H9 (cell line): ENCODE measurements around the gene MTMR3. TPM values are rescaled to one million over a fixed set of nuclear protein-coding genes. Genes with fewer than 3 reads are reported as not detected.

ENCODE experiments used
- DNase-seq: peaks from one replicate; pipeline ENCODE4 v3.0.0-alpha.2; 2017
- H2AFZ ChIP-seq: one replicate; pipeline ENCODE4 v1.6.1; 2013; ENCODE audit warnings: mild to moderate bottlenecking, low read length, control low read depth, moderate library complexity
- H2AK5ac ChIP-seq: 2 replicates; pipeline ENCODE4 v1.6.1; 2013; ENCODE audit warnings: low read length, control low read depth, mixed read lengths; ENCODE audit not compliant: insufficient read length
- H2BK120ac ChIP-seq: one replicate; pipeline ENCODE4 v1.6.1; 2013; ENCODE audit warnings: low read depth, mild to moderate bottlenecking, low read length, control low read depth, inconsistent platforms; ENCODE audit not compliant: poor library complexity, severe bottlenecking
- H2BK12ac ChIP-seq: 2 replicates; pipeline ENCODE4 v1.6.1; 2013; ENCODE audit warnings: low read length, control low read depth, mixed read lengths, low read depth; ENCODE audit not compliant: insufficient read length
- H2BK15ac ChIP-seq: 2 replicates; pipeline ENCODE4 v1.6.1; 2013; ENCODE audit warnings: low read depth, low read length, control low read depth
- H2BK20ac ChIP-seq: one replicate; pipeline ENCODE4 v1.6.1; 2013; ENCODE audit warnings: low read depth, mild to moderate bottlenecking, low read length, control low read depth, inconsistent platforms; ENCODE audit not compliant: poor library complexity, severe bottlenecking
- H2BK5ac ChIP-seq: 2 replicates; pipeline ENCODE4 v1.6.1; 2013; ENCODE audit warnings: low read length, control low read depth, mixed read lengths; ENCODE audit not compliant: insufficient read length
- H3K14ac ChIP-seq: 2 replicates; pipeline ENCODE4 v1.6.1; 2013; ENCODE audit warnings: low read length, control low read depth; ENCODE audit not compliant: insufficient read depth
- H3K18ac ChIP-seq: 2 replicates; pipeline ENCODE4 v1.6.1; 2013; ENCODE audit warnings: low read depth, mild to moderate bottlenecking, mixed read lengths, low read length, control low read depth; ENCODE audit not compliant: insufficient read length
- H3K23ac ChIP-seq: 2 replicates; pipeline ENCODE4 v1.6.1; 2013; ENCODE audit warnings: low read length, control low read depth, mixed read lengths, low read depth; ENCODE audit not compliant: insufficient read length
- H3K23me2 ChIP-seq: 2 replicates; pipeline ENCODE4 v1.6.1; 2013; ENCODE audit warnings: low read depth, mild to moderate bottlenecking, mixed read lengths, low read length, control low read depth; ENCODE audit not compliant: insufficient read length, poor library complexity, severe bottlenecking
- H3K27ac ChIP-seq: 2 replicates; pipeline ENCODE4 v1.5.1; 2013; ENCODE audit warnings: low read length, control low read depth, mixed read lengths, low read depth; ENCODE audit not compliant: insufficient read length
- H3K27me3 ChIP-seq: 2 replicates; pipeline ENCODE4 v1.6.1; 2013; ENCODE audit warnings: low read length, control low read depth, inconsistent platforms; ENCODE audit not compliant: insufficient read depth
- H3K4ac ChIP-seq: 2 replicates; pipeline ENCODE4 v1.6.1; 2013; ENCODE audit warnings: low read depth, mild to moderate bottlenecking, control low read depth, inconsistent platforms, low read length, moderate library complexity
- H3K4me1 ChIP-seq: 2 replicates; pipeline ENCODE4 v1.6.1; 2013; ENCODE audit warnings: low read length, control low read depth, inconsistent platforms; ENCODE audit not compliant: insufficient read depth
- H3K4me2 ChIP-seq: 2 replicates; pipeline ENCODE4 v1.6.1; 2013; ENCODE audit warnings: low read length, control low read depth, mixed read lengths; ENCODE audit not compliant: insufficient read length, insufficient read depth
- H3K56ac ChIP-seq: 2 replicates; pipeline ENCODE4 v1.6.1; 2013; ENCODE audit warnings: low read depth, mild to moderate bottlenecking, mixed read lengths, low read length, control low read depth; ENCODE audit not compliant: insufficient read length
- H3K79me1 ChIP-seq: 2 replicates; pipeline ENCODE4 v1.6.1; 2013; ENCODE audit warnings: low read depth, mild to moderate bottlenecking, moderate library complexity, low read length, control low read depth, inconsistent platforms; ENCODE audit not compliant: insufficient read depth, poor library complexity, severe bottlenecking
- H3K79me2 ChIP-seq: 2 replicates; pipeline ENCODE4 v1.6.1; 2013; ENCODE audit warnings: low read length, control low read depth, inconsistent platforms; ENCODE audit not compliant: insufficient read depth
- H3K9ac ChIP-seq: 2 replicates; pipeline ENCODE4 v1.6.1; 2013; ENCODE audit warnings: low read length, control low read depth, mixed read lengths; ENCODE audit not compliant: insufficient read length; ENCODE audit errors: extremely low read depth
- H3K9me3 ChIP-seq: one replicate; pipeline ENCODE4 v1.6.1; 2013; ENCODE audit warnings: low read depth, low read length, inconsistent platforms; ENCODE audit not compliant: control insufficient read depth
- H3T11ph ChIP-seq: one replicate; pipeline ENCODE4 v1.6.1; 2013; ENCODE audit warnings: mild to moderate bottlenecking, low read length, control low read depth, inconsistent platforms
- H4K20me1 ChIP-seq: one replicate; pipeline ENCODE4 v1.6.1; 2013; ENCODE audit not compliant: control insufficient read depth, insufficient read length, insufficient read depth
- H4K5ac ChIP-seq: 2 replicates; pipeline ENCODE4 v1.6.1; 2013; ENCODE audit warnings: low read depth, mild to moderate bottlenecking, mixed read lengths, low read length, control low read depth; ENCODE audit not compliant: insufficient read length
- H4K8ac ChIP-seq: replicated peaks from 2 replicates; pipeline ENCODE4 v1.6.1; 2013; ENCODE audit warnings: low read length, control low read depth, mixed read lengths, low read depth; ENCODE audit not compliant: insufficient read length
- H4K91ac ChIP-seq: 2 replicates; pipeline ENCODE4 v1.6.1; 2013; ENCODE audit warnings: low read depth, mild to moderate bottlenecking, moderate library complexity, mixed read lengths, low read length, control low read depth; ENCODE audit not compliant: insufficient read length
- H3K27ac Mint-ChIP-seq, 3 experiments: 2 replicates in 2 of 3; 3 replicates in 1 of 3; pipeline ENCODE4 v1.8.0; 2020 to 2021; ENCODE audit warnings: mixed read lengths in 3 of 3, mild to moderate bottlenecking in 1 of 3, moderate library complexity in 1 of 3
- H3K27me3 Mint-ChIP-seq: 2 replicates; pipeline ENCODE4 v1.8.0; 2021; ENCODE audit warnings: low read depth, mild to moderate bottlenecking, moderate library complexity, mixed read lengths
- H3K36me3 Mint-ChIP-seq, 3 experiments: 2 replicates in 2 of 3; 3 replicates in 1 of 3; pipeline ENCODE4 v1.8.0; 2020 to 2021; ENCODE audit warnings: low read depth in 3 of 3, mixed read lengths in 3 of 3; ENCODE audit not compliant: insufficient read depth in 1 of 3
- H3K4me1 Mint-ChIP-seq, 2 experiments: 2 replicates each; pipeline ENCODE4 v1.8.0; 2020; ENCODE audit warnings: mixed read lengths in 2 of 2
- H3K4me3 Mint-ChIP-seq, 2 experiments: 2 replicates in 1 of 2; 3 replicates in 1 of 2; pipeline ENCODE4 v1.8.0; 2020 to 2021; ENCODE audit warnings: mild to moderate bottlenecking in 2 of 2, mixed read lengths in 2 of 2, moderate library complexity in 1 of 2
- H3K9me3 Mint-ChIP-seq, 2 experiments: 2 replicates in 1 of 2; 3 replicates in 1 of 2; pipeline ENCODE4 v1.8.0; 2020; ENCODE audit warnings: mild to moderate bottlenecking in 2 of 2, mixed read lengths in 2 of 2, moderate library complexity in 1 of 2
- WGBS: extraction: QIAGEN DNeasy Blood & Tissue Kit; methylation state at CpG from one replicate; pipeline ENCODE4 v1.1.7; 2013; ENCODE audit warnings: missing lambda C conversion rate, low lambda C conversion rate, mixed read lengths; ENCODE audit not compliant: insufficient read length; ENCODE audit errors: extremely low coverage; 5-methylcytosine and 5-hydroxymethylcytosine counted together
- total RNA-seq: library from RNA; stranded (reverse); gene quantifications from 2 replicates; pipeline ENCODE4 v1.2.1, GENCODE V29; 2021
- TF ChIP-seq, protein P1 (sequence below): fragments of 200-600 bp; sonication (generic); conservative IDR thresholded peaks from 3 replicates; pipeline ENCODE4 v1.8.0; 2021; ENCODE audit warnings: antibody characterized with exemption, mild to moderate bottlenecking

Gene MTMR3
- total RNA-seq, 1 experiment from 2014 or later = 19.8 TPM

DNA sequence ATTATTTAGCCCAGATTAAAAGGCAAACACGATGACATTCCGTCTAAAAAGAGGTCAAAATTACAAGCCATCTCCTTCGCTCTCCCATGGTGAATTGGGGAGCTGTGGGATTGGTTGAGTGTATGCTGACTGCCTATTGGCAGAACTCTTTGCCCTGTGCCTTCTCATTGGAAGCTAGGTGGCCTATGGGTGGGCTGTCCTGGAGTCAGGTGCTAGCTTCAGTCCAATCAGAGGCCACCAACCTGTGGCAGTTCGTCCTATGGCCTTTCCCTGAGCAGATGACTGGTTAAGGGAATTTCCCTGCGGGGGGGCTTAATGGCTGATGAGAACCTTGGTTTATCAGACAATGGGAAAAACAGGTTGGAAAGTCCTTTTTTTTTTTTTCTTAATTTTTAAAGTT is 3.2 kb upstream of the MTMR3 start:
- Histone ChIP-seq H2BK5ac (no peak overlapping the region), H3K4ac (no peak overlapping the region), H2BK15ac (no peak overlapping the region), H2BK20ac (no peak overlapping the region), H3K23me2 (peaks cover 2% of the 10 kb centered on the region), H3K79me1 (no peaks in the 10 kb centered on the region), H3T11ph (no peak overlapping the region), H2AFZ (no peak overlapping the region), H3K18ac (no peak overlapping the region), H4K5ac (no peak overlapping the region), H3K4me2 (no peak overlapping the region), H3K56ac (no peak overlapping the region), H3K79me2 (peaks cover 2% of the 10 kb centered on the region; the same call in 1 of the 2 replicates), H4K91ac (no peak overlapping the region), H3K14ac (no peak overlapping the region), H4K8ac (no peak overlapping the region), H2BK12ac (no peak overlapping the region), H2AK5ac (no peak overlapping the region), H3K27ac (no peak overlapping the region), H3K9me3 (no peaks in the 10 kb centered on the region), H3K9ac (no peak overlapping the region), H3K4me1 (no peaks in the 10 kb centered on the region), H3K23ac (no peak overlapping the region), H4K20me1 (no peaks in the 10 kb centered on the region), H3K27me3 (no peaks in the 10 kb centered on the region), H2BK120ac (no peak overlapping the region)
- no peaks in the 10 kb centered on the region for H3K36me3 Mint-ChIP-seq
- H3K4me3 Mint-ChIP-seq = no peak overlapping the region
- WGBS = no CpG with 5 or more reads among the region's 5 CpGs
- H3K27ac Mint-ChIP-seq = no peak overlapping the region
- peaks cover 7 to 12% of the 10 kb centered on the region in 2 experiments for H3K4me1 Mint-ChIP-seq
- TF ChIP-seq, protein P1, sequence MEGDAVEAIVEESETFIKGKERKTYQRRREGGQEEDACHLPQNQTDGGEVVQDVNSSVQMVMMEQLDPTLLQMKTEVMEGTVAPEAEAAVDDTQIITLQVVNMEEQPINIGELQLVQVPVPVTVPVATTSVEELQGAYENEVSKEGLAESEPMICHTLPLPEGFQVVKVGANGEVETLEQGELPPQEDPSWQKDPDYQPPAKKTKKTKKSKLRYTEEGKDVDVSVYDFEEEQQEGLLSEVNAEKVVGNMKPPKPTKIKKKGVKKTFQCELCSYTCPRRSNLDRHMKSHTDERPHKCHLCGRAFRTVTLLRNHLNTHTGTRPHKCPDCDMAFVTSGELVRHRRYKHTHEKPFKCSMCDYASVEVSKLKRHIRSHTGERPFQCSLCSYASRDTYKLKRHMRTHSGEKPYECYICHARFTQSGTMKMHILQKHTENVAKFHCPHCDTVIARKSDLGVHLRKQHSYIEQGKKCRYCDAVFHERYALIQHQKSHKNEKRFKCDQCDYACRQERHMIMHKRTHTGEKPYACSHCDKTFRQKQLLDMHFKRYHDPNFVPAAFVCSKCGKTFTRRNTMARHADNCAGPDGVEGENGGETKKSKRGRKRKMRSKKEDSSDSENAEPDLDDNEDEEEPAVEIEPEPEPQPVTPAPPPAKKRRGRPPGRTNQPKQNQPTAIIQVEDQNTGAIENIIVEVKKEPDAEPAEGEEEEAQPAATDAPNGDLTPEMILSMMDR = no peak
- no peaks in the 10 kb centered on the region for H3K9me3 Mint-ChIP-seq
- no peak for DNase-seq
- H3K27me3 Mint-ChIP-seq = peaks cover 4% of the 10 kb centered on the region; the same call in 1 of the 2 replicates
